Testis (tissue), 3 donors: Measurements from ENCODE around the gene CWH43. TPM values are rescaled to one million over a fixed set of nuclear protein-coding genes. Genes with fewer than 3 reads are reported as not detected.
"Not testable (repeated sequence)": the region's sequence is repeated elsewhere in the genome, so short reads cannot be mapped to it uniquely, and the experiment has no call there.

ENCODE experiments used
- DNase-seq: peaks from one replicate; pipeline ENCODE4 v3.0.0-alpha.2; 2019
- H3K27ac ChIP-seq, 2 donors: fragments of 200-600 bp; sonication (generic); one replicate each; pipeline ENCODE4 v1.5.1; 2019
- H3K27me3 ChIP-seq: fragments of 200-600 bp; sonication (generic); one replicate; pipeline ENCODE4 v1.5.1; 2019
- H3K36me3 ChIP-seq: fragments of 200-600 bp; sonication (generic); one replicate; pipeline ENCODE4 v1.5.1; 2017; ENCODE audit warnings: low read depth; ENCODE audit errors: missing control alignments
- H3K4me1 ChIP-seq: fragments of 200-600 bp; sonication (generic); one replicate; pipeline ENCODE4 v1.5.1; 2019
- H3K4me3 ChIP-seq, 2 donors: fragments of 200-600 bp; sonication (generic); one replicate each; pipeline ENCODE4 v1.5.1; 2017 to 2019
- H3K9me3 ChIP-seq: fragments of 200-600 bp; sonication (generic); one replicate; pipeline ENCODE4 v1.5.1; 2017
- whole genome bisulfite sequencing, 2 donors: methylation state at CpG; one replicate each; pipeline ENCODE4 v1.1.5; 2018; 5-methylcytosine and 5-hydroxymethylcytosine counted together
- intact Hi-C: fragments of 100-400 bp; cut with DNase I; formaldehyde crosslinking; loops from one replicate; pipeline ENCODE4 v1.15.1; 2023; ENCODE audit warnings: low total_unique reads
- polyA plus RNA-seq: library from polyadenylated mRNA; stranded (reverse); fragments of 350-450 nt; fragmentation: Illumina TruSeq; extraction: RNeasy Lipid Tissue Mini Kit (QIAGEN cat#74804); gene quantifications from one replicate; pipeline ENCODE4 v1.2.3, GENCODE V29; 2014; ENCODE audit warnings: low read depth, low replicate concordance; ENCODE audit not compliant: insufficient read depth
- total RNA-seq, 2 donors: library from RNA; depleted of rRNA; stranded (reverse); fragments of >200 nt; gene quantifications; one replicate each; pipeline ENCODE4 v1.2.3, GENCODE V29; 2016

Gene CWH43
- total and polyA plus RNA-seq, 3 donors from 2014 or later, result 0.25 to 1.2 TPM; not detected in 1

GRCh38 chr4:49092608-49093135 lies 106.6 kb downstream of the CWH43 start:
- H3K4me1 ChIP-seq, DNase-seq, H3K27me3 ChIP-seq, H3K4me3 ChIP-seq, H3K36me3 ChIP-seq, H3K9me3 ChIP-seq, intact Hi-C loops, H3K27ac ChIP-seq: not testable (repeated sequence)
- WGBS, 2 donors, result 49 to 55% methylated on average over 11 of the region's 11 CpGs

- WGBS, 2 donors, result 46 to 49% methylated on average over 11 of the region's 11 CpGs
- DNase-seq, H3K4me1 ChIP-seq, H3K36me3 ChIP-seq, H3K27ac ChIP-seq, H3K4me3 ChIP-seq, H3K9me3 ChIP-seq, H3K27me3 ChIP-seq, intact Hi-C loops: not testable (repeated sequence)
Measured at GRCh38 chr4:49096215-49096614, 110.1 kb downstream of the CWH43 start.

GRCh38 chr4:49096627-49097026 lies 110.6 kb downstream of the CWH43 start:
- intact Hi-C loops, H3K9me3 ChIP-seq, H3K27ac ChIP-seq, DNase-seq, H3K4me3 ChIP-seq, H3K27me3 ChIP-seq, H3K4me1 ChIP-seq, H3K36me3 ChIP-seq: not testable (repeated sequence)
- WGBS, 2 donors, result 37 to 50% methylated on average over 8 of the region's 8 CpGs

GRCh38 chr4:49097071-49097470 lies 111.0 kb downstream of the CWH43 start:
- intact Hi-C loops, H3K27ac ChIP-seq, H3K9me3 ChIP-seq, H3K36me3 ChIP-seq, H3K4me1 ChIP-seq, H3K27me3 ChIP-seq, DNase-seq, H3K4me3 ChIP-seq: not testable (repeated sequence)
- WGBS, 2 donors, result 38 to 40% methylated on average over 9 of the region's 9 CpGs

- 43 to 44% methylated on average over 11 of the region's 11 CpGs for WGBS, 2 donors
- H3K4me1 ChIP-seq, intact Hi-C loops, H3K4me3 ChIP-seq, H3K9me3 ChIP-seq, H3K27ac ChIP-seq, DNase-seq, H3K36me3 ChIP-seq, H3K27me3 ChIP-seq: not testable (repeated sequence)
Measured at GRCh38 chr4:49097505-49097904, 111.4 kb downstream of the CWH43 start.

GRCh38 chr4:49098034-49098759 lies 112.1 kb downstream of the CWH43 start:
- DNase-seq, H3K27me3 ChIP-seq, H3K27ac ChIP-seq, intact Hi-C loops, H3K36me3 ChIP-seq, H3K9me3 ChIP-seq, H3K4me3 ChIP-seq, H3K4me1 ChIP-seq: not testable (repeated sequence)
- 51 to 63% methylated on average over 14 of the region's 14 CpGs for WGBS, 2 donors

- H3K27me3 ChIP-seq, H3K36me3 ChIP-seq, H3K27ac ChIP-seq, H3K4me1 ChIP-seq, intact Hi-C loops, H3K9me3 ChIP-seq, DNase-seq, H3K4me3 ChIP-seq: not testable (repeated sequence)
- 48 to 58% methylated on average over 16 of the region's 16 CpGs for WGBS, 2 donors
Measured at GRCh38 chr4:49099831-49100444, 113.9 kb downstream of the CWH43 start.

- H3K4me3 ChIP-seq, DNase-seq, H3K9me3 ChIP-seq, H3K27me3 ChIP-seq, intact Hi-C loops, H3K36me3 ChIP-seq, H3K27ac ChIP-seq, H3K4me1 ChIP-seq: not testable (repeated sequence)
- 49 to 53% methylated on average over 8 to 9 of the region's 9 CpGs for WGBS, 2 donors
Measured at GRCh38 chr4:49102344-49102898, 116.3 kb downstream of the CWH43 start.

GRCh38 chr4:49103436-49104136 lies 117.5 kb downstream of the CWH43 start:
- H3K36me3 ChIP-seq, H3K27ac ChIP-seq, H3K9me3 ChIP-seq, intact Hi-C loops, H3K27me3 ChIP-seq, H3K4me3 ChIP-seq, DNase-seq, H3K4me1 ChIP-seq: not testable (repeated sequence)
- WGBS, 2 donors, result 41 to 43% methylated on average over 14 of the region's 14 CpGs

- H3K9me3 ChIP-seq, H3K4me1 ChIP-seq, H3K36me3 ChIP-seq, intact Hi-C loops, H3K4me3 ChIP-seq, DNase-seq, H3K27ac ChIP-seq, H3K27me3 ChIP-seq: not testable (repeated sequence)
- WGBS, 2 donors, result 39 to 44% methylated on average over 17 of the region's 17 CpGs
Measured at GRCh38 chr4:49104231-49104930, 118.3 kb downstream of the CWH43 start.

GRCh38 chr4:49105248-49105904 lies 119.3 kb downstream of the CWH43 start:
- DNase-seq, H3K27me3 ChIP-seq, H3K36me3 ChIP-seq, intact Hi-C loops, H3K4me3 ChIP-seq, H3K4me1 ChIP-seq, H3K9me3 ChIP-seq, H3K27ac ChIP-seq: not testable (repeated sequence)
- 52 to 54% methylated on average over 11 of the region's 11 CpGs for WGBS, 2 donors
